Muscle of back (tissue), 11 donors: Measurements from ENCODE around the gene NAV2. TPM values are rescaled to one million over a fixed set of nuclear protein-coding genes. Genes with fewer than 3 reads are reported as not detected.
A peak's percentile ranks its signal among the peaks of the same experiment; 100 is the strongest.

Source experiments
- DNase-seq, 3 donors: peaks; one replicate each; pipeline versions ENCODE4 v3.0.0 to v3.0.0-alpha.2; 2013
- polyA plus RNA-seq, 10 donors: library from polyadenylated mRNA; unstranded; fragments of 120-200 nt; gene quantifications; one replicate each; pipeline ENCODE4 v1.2.1, GENCODE V29; 2013; ENCODE audit not compliant: insufficient read length in 10 of 10

The NAV2 gene
- polyA plus RNA-seq, 10 donors = 33.6 to 76.3 (median 48.3) TPM

DNA sequence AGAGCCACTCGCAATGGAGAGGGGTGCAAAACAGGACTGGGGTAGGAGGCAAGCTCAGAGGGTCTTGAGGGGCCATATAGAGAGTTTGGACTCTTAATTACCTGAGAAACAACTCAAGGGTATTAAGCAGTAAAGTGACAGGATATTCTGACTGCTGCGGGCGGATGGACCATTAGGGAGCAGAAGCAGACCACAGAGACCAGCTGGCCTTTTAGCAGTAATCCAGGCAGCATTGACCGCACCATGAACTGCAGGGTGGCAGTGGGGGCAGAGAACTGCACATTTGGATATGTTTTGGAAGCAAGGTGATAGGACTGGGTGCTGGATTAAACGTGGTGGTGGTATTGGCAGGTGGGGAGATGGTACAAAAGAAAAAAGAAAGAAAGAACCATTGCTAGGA lies 322.3 kb downstream of the NAV2 start:
- no peak for DNase-seq

DNA sequence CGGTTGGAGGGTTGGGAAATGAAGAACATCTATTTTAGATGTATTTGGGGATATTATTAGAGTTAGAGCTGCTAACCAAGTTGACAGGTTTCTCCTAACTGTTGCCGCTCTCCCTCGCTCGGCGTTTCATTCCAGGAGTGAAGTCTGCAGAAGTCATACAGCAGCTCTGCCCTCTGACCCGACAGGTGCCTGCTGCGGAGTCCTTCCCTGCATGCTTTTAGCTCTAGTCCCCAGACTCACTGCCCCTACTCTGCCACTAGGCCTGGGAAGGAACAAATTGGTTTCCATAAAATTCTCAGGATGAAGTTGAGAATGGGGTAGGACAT lies 322.7 kb downstream of the NAV2 start:
- no peak for DNase-seq

DNA sequence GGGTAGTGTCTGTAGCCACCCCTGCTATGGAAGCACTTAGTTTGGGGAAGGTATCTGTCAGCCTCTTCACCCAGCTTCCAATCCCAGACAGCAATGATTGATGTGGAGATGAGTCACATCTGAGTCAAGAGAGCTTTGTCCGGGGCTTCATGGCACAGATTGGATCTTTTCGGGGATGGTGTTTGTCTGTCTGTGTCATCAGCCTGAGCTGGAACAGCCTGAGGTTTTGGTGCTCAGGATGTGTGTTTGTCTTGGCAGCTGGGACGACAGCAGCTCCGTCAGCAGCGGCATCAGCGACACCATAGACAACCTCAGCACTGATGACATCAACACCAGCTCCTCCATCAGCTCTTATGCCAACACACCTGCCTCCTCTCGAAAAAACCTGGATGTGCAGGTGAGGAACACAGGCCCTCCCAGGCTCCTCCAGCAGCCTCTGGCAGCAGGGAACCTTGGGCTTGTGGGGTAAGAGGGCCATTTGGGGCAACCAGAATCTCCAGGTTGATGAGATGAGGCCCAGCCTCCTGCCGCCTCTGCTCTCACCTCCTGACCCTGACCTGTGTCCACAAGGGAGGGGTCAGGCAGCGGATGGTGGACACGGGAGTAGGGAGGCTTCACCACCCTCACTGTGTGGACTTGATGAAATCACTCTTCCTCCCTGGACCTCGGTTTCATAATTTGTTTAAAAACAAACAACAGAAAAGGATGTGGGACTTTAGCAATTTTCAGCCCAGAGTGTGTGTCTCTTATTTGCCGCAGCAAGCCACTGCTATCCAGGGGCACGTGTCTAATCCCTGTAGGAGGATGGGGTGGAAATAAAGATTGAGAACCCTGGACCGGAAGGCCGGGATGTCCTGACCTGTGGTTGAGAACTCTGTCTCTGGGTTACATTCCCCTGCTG lies 323.3 kb downstream of the NAV2 start:
- peak in 1 of 3 donors; percentile 92 for DNase-seq

DNA sequence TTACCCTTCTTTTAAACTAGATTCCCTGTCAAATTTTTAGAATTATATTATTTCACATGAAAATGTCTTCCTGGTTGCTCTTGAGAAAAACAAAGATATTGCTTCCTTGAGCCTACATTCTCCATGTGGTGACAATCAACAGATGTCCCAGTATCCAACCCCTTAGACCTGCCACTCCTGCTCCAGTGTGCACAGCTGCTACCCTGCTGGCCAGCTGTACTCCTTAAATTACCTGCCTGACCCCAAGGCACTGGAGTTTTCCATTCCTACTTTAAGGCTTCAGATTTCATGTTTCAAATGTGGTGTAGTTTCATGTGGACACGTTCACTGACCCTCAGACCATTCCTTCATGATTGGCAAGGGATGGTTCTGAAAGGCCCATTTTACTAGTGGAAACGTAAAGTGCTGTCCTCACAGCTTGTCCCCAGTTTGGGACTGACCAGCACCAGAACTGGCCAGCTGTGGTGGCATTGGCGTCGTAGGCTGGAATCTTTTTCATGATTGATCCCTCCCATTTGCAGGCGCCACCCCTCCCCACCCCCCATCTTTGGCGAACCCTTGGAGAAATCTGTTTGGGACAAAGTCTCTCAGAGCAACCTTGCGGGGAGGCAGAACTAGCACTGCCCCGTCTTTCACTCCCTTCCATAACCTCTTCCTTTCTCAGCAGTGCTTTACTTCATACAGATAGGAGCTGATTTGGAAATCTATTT lies 324.1 kb downstream of the NAV2 start:
- DNase-seq = no peak

DNA sequence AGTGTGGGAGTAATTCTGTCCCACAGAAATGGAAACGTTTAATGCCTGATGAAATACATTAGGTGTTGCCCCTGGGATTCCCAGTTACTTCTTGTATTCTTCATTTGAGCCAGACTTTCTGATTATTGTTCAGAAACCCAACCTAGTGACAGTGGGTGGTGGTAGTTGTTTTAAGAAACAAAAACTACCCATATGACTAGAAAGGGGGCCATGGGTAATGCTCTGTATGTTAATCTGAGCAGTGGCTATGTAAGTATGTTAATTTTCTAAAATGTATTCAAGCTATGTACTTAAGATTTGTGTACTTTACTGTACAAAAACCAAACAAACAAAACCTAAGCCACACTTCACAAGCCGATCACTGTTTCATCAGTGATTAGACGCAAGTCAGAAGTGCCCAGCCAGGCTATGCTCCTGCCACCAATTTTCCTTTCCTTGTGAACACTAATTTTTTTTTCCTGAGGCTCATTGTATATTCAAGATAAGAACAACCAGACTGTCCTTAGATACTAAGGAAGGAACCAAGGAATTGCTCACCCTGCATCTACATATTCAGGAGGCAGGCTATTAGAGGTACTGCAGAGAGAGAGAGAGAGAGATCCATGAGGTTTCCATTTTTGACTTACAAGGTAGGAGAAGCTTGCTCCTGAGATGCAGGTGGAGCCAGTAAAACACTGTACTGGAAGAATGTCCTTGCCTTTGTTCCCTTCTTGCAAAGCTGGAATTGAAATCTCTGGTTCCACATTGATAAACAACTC lies 324.9 kb downstream of the NAV2 start:
- DNase-seq = no peak

DNA sequence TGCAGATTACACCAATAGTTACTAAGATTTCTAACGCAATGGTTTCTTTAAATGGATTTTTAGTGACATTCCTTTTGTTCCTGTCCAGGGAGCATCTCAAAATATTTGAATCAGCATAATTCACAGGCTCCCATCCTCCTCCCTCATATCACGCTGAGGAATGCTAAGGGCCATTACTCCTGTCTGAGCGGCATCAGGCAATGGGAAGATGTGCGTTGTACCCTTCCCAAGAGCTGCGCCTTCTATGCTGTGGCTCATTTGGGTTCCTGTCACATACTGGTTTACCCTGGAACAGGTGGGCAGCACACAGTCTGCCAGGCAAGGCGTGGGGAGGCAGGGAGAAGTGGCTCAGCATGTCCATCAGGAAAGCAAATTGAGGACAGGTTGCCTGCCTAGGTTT lies 325.8 kb downstream of the NAV2 start:
- DNase-seq = no peak

DNA sequence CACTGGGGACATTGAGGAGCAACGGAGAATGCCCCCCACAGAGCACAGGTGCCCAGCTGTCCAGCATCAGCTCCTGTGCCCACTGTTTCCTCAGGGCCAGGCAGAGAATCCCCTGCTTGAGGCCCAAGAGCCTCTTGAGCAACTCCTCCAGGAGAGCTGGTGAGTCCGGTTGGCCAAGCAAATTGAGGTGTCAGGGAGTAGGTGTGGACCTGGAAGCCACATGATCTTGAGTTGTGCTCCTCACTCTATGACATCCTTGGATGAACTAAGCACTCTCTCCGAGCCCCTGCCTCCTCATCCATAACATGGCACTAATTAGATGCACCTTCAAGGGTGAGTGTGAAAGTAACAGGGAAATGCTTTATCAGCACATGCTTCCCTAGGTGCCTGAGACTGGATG lies 326.3 kb downstream of the NAV2 start:
- DNase-seq = no peak

DNA sequence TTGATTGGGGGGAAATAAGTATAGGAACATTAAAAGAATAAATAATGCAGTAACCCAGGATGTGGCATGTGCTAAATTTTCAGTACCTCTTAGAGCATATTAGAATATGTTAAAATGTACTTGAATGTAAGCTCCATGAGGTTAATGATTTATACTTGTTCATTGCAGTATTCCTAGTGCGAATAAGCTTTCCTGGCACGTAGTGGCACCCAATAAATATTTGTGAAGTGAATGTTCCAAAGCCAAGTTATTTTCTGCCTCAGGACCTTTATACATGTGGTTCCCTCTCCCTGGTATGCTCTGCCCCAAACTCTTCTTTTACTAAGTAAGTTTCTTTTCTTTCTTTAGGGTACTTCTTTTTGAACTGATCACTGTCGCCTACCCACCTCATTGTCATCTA lies 328.9 kb downstream of the NAV2 start:
- DNase-seq = no peak

DNA sequence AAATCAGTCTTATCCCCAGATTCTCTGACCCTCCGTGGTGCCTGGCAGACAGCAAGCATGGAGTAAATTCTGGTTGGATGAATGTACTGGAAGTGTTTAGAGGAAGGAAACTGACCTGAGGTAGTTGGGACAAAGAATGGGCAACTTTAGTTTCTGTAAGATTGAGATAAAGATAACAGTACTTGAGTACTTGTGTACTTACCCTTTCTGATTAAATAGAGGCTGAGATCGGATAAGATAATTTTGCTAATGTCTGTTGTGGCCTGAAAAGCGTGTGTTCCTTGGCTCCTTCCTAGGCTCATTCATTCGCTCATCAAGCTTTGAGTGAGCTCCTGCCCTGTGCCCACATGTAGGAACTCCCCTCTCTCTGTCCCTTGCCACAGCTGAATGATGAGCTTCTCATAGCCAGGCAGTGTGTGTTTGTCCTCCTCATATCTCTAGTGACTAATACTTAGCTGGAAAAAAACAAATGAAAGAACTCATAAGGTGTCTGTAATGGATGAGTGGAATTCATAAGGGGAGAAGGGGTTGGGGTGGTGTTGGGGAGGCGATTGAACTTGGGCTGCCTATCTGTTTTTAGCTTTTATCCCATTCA lies 329.5 kb downstream of the NAV2 start:
- no peak for DNase-seq

DNA sequence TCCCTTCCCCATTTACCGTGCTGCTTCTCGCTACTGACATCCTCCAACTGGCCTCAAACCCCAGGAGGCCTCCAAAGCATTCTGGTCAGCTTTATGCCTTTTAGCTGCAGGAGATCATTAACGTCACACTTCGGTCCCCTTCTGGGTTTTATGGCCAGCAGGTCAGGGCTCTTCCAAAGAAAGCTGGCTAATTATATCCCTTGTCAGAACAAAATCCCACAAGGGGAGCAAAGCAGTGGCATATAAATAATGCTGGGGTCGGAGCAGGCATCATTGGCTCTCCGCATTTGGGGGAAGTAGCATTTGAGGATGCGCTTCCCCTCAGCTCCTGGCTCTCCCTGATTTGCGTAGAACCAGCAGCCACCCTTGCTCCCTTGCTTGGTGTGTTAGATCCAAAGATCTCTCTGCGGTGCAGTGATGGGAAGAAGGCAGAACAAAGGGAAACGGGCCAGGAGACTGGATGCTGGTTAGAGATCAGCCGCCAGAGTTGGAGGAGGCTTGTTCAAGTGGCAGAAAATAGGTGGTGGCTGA lies 330.2 kb downstream of the NAV2 start:
- no peak for DNase-seq

DNA sequence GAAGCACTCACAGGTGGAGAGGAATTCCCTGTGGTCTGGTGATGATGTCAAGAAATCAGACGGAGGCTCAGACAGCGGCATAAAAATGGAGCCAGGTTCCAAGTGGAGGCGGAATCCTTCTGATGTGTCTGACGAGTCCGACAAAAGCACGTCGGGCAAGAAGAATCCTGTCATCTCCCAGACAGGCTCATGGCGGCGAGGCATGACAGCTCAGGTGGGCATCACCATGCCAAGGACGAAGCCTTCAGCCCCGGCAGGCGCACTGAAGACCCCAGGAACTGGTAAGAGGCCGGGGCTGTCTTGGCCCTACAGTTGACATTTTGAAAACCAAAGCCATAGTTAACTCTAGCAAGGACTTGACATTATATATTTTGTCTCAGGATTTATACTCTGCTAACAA lies 331.4 kb downstream of the NAV2 start:
- DNase-seq = no peak

DNA sequence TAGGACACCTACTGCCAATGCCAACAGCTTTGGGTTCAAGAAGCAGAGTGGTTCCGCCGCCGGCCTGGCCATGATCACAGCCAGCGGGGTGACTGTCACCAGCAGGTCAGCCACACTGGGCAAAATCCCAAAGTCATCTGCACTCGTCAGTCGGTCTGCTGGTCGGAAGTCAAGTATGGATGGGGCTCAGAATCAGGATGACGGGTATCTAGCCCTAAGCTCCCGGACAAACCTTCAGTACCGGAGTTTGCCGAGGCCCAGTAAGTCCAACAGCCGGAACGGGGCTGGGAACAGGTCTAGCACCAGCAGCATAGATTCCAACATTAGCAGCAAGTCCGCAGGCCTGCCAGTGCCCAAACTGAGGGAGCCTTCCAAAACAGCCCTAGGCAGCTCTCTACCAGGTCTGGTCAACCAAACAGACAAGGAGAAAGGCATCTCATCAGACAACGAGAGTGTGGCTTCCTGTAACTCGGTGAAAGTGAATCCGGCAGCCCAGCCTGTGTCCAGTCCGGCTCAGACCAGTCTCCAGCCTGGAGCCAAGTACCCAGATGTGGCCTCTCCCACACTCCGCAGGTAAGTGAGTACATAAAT lies 332.6 kb downstream of the NAV2 start:
- DNase-seq = no peak

DNA sequence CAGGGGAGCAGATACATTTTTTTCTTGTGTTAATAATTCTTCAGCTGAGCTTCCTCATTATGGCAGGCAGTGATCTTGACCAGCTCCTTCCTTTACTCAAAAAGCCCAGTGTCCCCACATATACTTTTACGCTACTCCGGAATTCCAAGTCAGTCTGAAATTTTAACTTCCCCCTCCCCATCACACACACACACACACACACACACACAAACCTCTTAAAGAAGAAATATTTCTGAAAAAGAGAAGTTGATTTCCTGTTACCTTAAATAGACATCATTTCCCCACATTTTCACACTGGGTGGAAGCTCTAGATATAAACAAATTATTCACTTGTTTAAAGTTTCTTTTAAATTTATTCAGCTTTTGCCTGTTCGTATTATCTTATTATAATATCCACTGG lies 333.8 kb downstream of the NAV2 start:
- no peak for DNase-seq

DNA sequence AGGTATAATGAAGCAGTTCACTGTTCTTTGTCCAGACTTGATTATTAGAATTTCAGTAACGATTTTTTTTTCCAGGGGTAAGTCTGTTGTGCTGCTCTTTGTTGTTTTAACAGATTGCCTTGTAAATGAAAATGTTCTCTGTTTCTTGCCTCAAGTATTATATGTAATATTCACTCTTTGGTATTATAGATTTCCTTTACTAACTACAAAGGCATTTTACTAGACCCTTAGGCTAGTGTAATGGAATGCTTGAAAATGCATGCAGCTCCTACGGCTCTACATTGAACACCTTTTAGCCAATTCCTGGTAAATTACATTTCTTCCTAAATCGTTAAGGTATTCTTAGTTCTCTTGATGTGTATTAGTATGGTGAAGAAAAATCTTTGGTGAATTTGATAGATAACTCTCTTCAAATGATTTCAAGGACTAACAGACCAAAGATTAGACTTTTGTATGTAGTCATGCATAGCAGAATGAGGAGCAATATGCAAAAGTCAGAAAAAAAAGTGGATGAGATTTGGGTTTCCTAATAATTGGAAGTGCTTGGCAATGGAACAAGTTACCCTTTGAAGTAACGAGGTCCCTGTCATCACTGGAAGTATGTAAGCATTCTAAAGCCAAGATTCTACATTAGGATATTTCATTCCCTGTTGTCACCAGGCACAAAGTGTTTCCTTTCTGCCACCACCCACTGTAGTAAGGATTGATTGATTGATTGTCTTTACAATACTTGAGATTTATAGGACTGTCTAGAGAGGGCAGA lies 334.6 kb downstream of the NAV2 start:
- no peak for DNase-seq

DNA sequence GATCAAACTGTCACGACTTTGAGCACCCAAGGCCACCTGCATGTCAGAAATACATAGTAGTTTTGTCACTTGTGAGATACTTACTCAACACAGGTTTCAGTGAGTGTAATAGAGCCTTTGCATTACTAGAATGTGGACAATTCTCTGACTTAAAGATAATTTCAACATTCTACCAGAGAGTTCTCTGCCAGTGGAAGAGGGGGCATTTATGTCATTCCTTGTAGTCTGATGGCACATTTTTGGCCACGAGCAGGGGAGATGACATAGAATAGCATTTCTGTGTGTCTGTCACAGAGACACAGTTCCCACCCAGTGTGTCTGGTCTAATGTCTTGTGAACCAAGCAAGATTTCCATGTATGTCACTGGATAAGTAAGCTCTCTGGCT lies 335.1 kb downstream of the NAV2 start:
- no peak for DNase-seq

DNA sequence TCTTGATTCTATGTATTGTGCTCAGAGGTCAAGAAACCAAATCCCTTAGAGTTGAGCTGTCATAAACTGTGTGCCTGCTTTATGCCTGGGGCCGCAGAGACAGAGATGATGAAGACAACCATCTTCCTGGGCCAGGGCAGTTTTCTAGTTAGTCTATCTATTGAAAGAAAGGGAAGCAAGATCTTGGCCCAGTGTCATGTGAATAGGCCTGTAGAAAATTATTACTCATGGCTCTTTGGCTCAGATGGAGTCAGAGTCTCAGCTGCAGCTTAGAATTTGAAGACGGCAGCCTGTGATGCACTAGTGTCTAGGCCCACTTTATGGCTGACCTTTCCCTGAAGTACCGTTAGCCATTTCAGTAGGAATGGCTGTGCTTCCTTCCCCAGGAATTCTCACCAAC lies 335.6 kb downstream of the NAV2 start:
- DNase-seq = no peak

DNA sequence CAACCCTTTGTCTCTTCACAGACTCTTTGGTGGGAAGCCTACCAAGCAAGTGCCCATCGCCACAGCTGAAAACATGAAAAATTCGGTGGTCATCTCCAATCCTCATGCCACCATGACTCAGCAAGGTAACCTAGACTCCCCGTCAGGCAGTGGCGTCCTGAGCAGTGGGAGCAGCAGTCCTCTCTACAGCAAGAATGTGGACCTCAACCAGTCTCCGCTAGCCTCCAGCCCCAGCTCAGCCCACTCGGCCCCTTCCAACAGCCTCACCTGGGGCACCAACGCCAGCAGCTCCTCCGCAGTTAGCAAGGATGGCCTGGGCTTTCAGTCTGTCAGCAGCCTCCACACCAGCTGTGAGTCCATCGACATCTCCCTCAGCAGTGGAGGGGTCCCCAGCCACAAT lies 336.1 kb downstream of the NAV2 start:
- DNase-seq = no peak

DNA sequence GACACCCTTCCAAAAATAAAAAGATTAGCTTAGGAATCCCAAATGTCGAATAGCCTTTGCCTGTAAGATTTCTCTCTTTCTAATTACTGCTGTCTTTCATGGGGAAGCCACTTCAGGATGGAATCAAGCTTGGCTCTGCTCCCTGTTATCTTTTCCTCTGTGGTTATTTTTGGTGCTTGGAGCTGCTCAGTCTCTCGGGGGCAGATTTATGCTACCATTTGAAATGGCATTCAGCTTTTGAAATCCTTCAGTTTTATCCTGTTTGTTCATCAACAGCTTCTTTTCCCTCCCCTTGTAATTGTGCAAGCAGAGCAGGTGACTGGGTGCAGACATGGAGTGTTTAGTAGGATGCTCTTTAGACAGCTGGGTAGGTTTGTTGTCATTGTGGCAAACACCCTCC lies 336.6 kb downstream of the NAV2 start:
- DNase-seq = no peak

DNA sequence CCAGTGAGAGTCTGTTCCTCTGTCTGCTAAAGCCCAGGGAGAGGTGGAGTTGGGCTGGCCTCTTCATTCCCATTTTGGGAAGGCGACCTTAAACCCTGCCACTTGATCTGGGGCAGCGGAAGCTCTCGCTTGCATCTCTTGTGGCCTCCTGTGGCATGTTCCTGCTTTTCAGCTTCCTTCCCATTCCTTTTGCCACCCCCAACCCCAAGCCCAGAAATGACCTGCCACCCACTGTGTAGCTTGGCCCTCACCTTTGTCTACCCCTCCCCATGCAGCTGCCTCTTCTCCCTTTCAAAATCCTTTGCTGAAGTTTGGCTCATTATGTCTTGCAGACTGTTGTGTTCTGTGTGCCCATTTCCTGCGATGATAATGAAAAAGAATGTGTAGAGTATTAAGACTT lies 337.4 kb downstream of the NAV2 start:
- DNase-seq = no peak

DNA sequence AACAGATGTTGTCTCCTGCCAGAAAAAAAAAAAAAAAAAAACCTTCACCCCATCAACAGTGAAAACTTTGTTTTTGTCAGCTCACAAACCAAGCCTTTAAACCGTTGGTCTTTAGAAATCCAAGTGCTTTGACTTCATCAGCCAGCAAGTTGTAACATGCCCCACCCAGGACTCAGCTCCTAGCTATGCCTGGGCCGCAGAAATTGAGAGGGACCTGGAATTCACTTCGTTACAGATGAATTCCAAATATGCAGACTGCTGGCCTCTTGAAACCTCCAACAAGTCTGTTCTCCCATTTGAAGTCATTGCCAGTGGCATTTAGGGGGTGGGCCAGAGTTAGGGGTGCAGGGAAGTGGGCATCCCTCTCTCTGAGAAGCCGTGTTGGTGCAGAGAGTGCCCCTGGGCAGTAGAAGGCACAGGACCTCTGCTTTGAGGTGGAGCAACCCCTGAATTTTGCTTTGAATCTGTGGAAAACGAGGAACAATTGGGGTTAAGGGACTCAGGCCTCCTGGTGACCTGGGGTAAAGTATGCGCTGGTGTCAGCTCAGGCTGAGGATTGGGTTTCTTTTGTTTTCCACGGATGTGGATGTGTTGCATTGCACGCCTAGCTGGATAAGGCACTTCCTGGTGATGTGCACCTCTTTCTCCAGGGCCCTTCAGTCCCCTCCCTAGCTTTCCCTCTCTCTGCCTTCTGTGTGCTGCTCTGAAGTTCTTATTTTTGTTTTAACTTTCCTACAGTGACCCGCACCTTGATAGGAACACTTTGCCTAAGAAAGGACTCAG lies 338.1 kb downstream of the NAV2 start:
- DNase-seq = no peak
